GM23338 (cell line): ENCODE data around the gene DAB1. TPM values are rescaled to one million over a fixed set of nuclear protein-coding genes. Genes with fewer than 3 reads are reported as not detected.

Source experiments
- ATAC-seq: fragments of 200-7000 bp; cut with Tn5 transposase; 3 replicates; pipeline ENCODE4 v1.9.1; 2020
- DNase-seq: peaks from one replicate; pipeline ENCODE4 v3.0.0-alpha.2; 2015; ENCODE audit warnings: low spot score
- H2AFZ ChIP-seq: fragments of 200-600 bp; sonication (generic); 2 replicates; pipeline ENCODE4 v1.8.0; 2016; ENCODE audit warnings: antibody characterized with exemption, mild to moderate bottlenecking, moderate library complexity
- H3F3A ChIP-seq: fragments of 200-600 bp; sonication (generic); replicated peaks from 2 replicates; pipeline ENCODE4 v1.8.0; 2017; ENCODE audit warnings: antibody characterized with exemption, mixed run types, low read depth
- H3K27ac ChIP-seq: fragments of 200-600 bp; sonication (generic); 2 replicates; pipeline ENCODE4 v1.6.1; 2016; ENCODE audit warnings: low read depth
- H3K27me3 ChIP-seq: fragments of 200-600 bp; sonication (generic); 2 replicates; pipeline ENCODE4 v1.8.0; 2016; ENCODE audit warnings: mild to moderate bottlenecking, mixed run types, moderate library complexity; ENCODE audit not compliant: insufficient read depth
- H3K36me3 ChIP-seq: fragments of 200-600 bp; sonication (generic); 2 replicates; pipeline ENCODE4 v1.8.0; 2016; ENCODE audit warnings: mild to moderate bottlenecking; ENCODE audit not compliant: insufficient read depth
- H3K4me1 ChIP-seq: fragments of 200-600 bp; sonication (generic); 2 replicates; pipeline ENCODE4 v1.8.0; 2016; ENCODE audit warnings: mild to moderate bottlenecking, moderate library complexity; ENCODE audit not compliant: insufficient read depth
- H3K4me2 ChIP-seq: fragments of 200-600 bp; sonication (generic); 2 replicates; pipeline ENCODE4 v1.7.1; 2017; ENCODE audit warnings: mixed run types
- H3K4me3 ChIP-seq: fragments of 200-600 bp; sonication (generic); 2 replicates; pipeline ENCODE4 v1.6.1; 2016; ENCODE audit warnings: mixed run types
- H3K79me2 ChIP-seq: fragments of 200-600 bp; sonication (generic); replicated peaks from 2 replicates; pipeline ENCODE4 v1.8.0; 2017; ENCODE audit warnings: mild to moderate bottlenecking; ENCODE audit not compliant: insufficient read depth
- H3K9me2 ChIP-seq: fragments of 200-600 bp; sonication (generic); 2 replicates; pipeline ENCODE4 v1.8.0; 2017; ENCODE audit not compliant: insufficient read depth
- H4K20me1 ChIP-seq: fragments of 200-600 bp; sonication (generic); replicated peaks from 2 replicates; pipeline ENCODE4 v1.8.0; 2017; ENCODE audit warnings: mild to moderate bottlenecking; ENCODE audit not compliant: insufficient read depth
- H3K27ac Mint-ChIP-seq: 2 replicates; pipeline ENCODE4 v1.8.0; 2020; ENCODE audit warnings: inconsistent platforms, mild to moderate bottlenecking, moderate library complexity, mixed read lengths
- H3K27me3 Mint-ChIP-seq: 3 replicates; pipeline ENCODE4 v1.8.0; 2022; ENCODE audit warnings: low read depth, mild to moderate bottlenecking, moderate library complexity, mixed read lengths, inconsistent platforms; ENCODE audit not compliant: insufficient read depth, poor library complexity
- H3K36me3 Mint-ChIP-seq: 3 replicates; pipeline ENCODE4 v1.8.0; 2021; ENCODE audit warnings: low read depth, mild to moderate bottlenecking, inconsistent platforms, moderate library complexity, mixed read lengths
- H3K4me1 Mint-ChIP-seq: 3 replicates; pipeline ENCODE4 v1.8.0; 2020; ENCODE audit warnings: mild to moderate bottlenecking, inconsistent platforms, mixed read lengths
- H3K4me3 Mint-ChIP-seq: 3 replicates; pipeline ENCODE4 v1.8.0; 2021; ENCODE audit warnings: moderate library complexity, mild to moderate bottlenecking, inconsistent platforms, mixed read lengths
- H3K9me3 Mint-ChIP-seq: 3 replicates; pipeline ENCODE4 v1.8.0; 2020; ENCODE audit warnings: moderate library complexity, mild to moderate bottlenecking, inconsistent platforms, mixed read lengths
- CREB1 ChIP-seq: fragments of 250-450 bp; sonication (Bioruptor Pico); IDR thresholded peaks from 2 replicates; pipeline ENCODE4 v1.5.0; 2020; ENCODE audit warnings: low read depth, mild to moderate bottlenecking, moderate library complexity
- EZH2 ChIP-seq: fragments of 200-600 bp; sonication (generic); IDR thresholded peaks from one replicate; pipeline ENCODE4 v1.8.0; 2017; ENCODE audit warnings: antibody characterized with exemption, mild to moderate bottlenecking, low read depth; ENCODE audit not compliant: unreplicated experiment
- EZH2phosphoT487 ChIP-seq: fragments of 200-600 bp; sonication (generic); IDR thresholded peaks from one replicate; pipeline ENCODE4 v1.8.1; 2018; ENCODE audit warnings: antibody characterized with exemption; ENCODE audit not compliant: unreplicated experiment
- JUNB ChIP-seq: IDR thresholded peaks from one replicate; pipeline ENCODE4 v1.6.1; 2016; ENCODE audit warnings: antibody characterized with exemption; ENCODE audit not compliant: unreplicated experiment
- POLR2AphosphoS5 ChIP-seq: IDR thresholded peaks from 2 replicates; pipeline ENCODE4 v1.6.1; 2016; ENCODE audit warnings: antibody characterized with exemption, low read depth
- STAT1 ChIP-seq: IDR thresholded peaks from one replicate; pipeline ENCODE4 v1.6.1; 2016; ENCODE audit warnings: antibody characterized with exemption; ENCODE audit not compliant: unreplicated experiment
- ZNF114 ChIP-seq: fragments of 250-450 bp; sonication (Bioruptor Pico); IDR thresholded peaks from 2 replicates; pipeline ENCODE4 v1.5.0; 2020; ENCODE audit warnings: mild to moderate bottlenecking, moderate library complexity
- ZNF331 ChIP-seq: fragments of 250-450 bp; sonication (Bioruptor Pico); IDR thresholded peaks from 2 replicates; pipeline ENCODE4 v1.5.0; 2020; ENCODE audit warnings: low read depth, mild to moderate bottlenecking, moderate library complexity
- polyA plus RNA-seq: library from polyadenylated mRNA; unstranded; fragments of >200 nt; fragmentation: Nextera tagmentation; extraction: Ambion mirVana; gene quantifications from 2 replicates; pipeline ENCODE4 v1.2.1, GENCODE V29; 2016
- total RNA-seq: library from RNA; depleted of rRNA; stranded (reverse); fragments of >200 nt; shearing (Covaris generic); gene quantifications from 2 replicates; pipeline ENCODE4 v1.2.3, GENCODE V29; 2014
- TF ChIP-seq, protein P1 (sequence below): fragments of 250-450 bp; sonication (Bioruptor Pico); IDR thresholded peaks from 2 replicates; pipeline ENCODE4 v1.5.0; 2020; ENCODE audit warnings: mild to moderate bottlenecking, moderate library complexity
- TF ChIP-seq, protein P2 (sequence below), 2 experiments: fragments of 200-600 bp in 1 of 2; sonication (generic) in 1 of 2; conservative IDR thresholded peaks; 2 replicates each; pipeline versions ENCODE4 v1.5.1 to v1.6.1; 2016 to 2017; ENCODE audit warnings: antibody characterized with exemption in 2 of 2, low read depth in 2 of 2, mild to moderate bottlenecking in 2 of 2, moderate library complexity in 1 of 2
- TF ChIP-seq, protein P3 (sequence below): IDR thresholded peaks from 2 replicates; pipeline ENCODE4 v1.6.1; 2016; ENCODE audit warnings: antibody characterized with exemption
- TF ChIP-seq, protein P4 (sequence below): IDR thresholded peaks from one replicate; pipeline ENCODE4 v1.6.1; 2018; ENCODE audit warnings: antibody characterized with exemption; ENCODE audit not compliant: unreplicated experiment

DAB1 gene
- total and polyA plus RNA-seq, 2 experiments from 2014 or later, result 12.8 to 14.5 TPM

DNA sequence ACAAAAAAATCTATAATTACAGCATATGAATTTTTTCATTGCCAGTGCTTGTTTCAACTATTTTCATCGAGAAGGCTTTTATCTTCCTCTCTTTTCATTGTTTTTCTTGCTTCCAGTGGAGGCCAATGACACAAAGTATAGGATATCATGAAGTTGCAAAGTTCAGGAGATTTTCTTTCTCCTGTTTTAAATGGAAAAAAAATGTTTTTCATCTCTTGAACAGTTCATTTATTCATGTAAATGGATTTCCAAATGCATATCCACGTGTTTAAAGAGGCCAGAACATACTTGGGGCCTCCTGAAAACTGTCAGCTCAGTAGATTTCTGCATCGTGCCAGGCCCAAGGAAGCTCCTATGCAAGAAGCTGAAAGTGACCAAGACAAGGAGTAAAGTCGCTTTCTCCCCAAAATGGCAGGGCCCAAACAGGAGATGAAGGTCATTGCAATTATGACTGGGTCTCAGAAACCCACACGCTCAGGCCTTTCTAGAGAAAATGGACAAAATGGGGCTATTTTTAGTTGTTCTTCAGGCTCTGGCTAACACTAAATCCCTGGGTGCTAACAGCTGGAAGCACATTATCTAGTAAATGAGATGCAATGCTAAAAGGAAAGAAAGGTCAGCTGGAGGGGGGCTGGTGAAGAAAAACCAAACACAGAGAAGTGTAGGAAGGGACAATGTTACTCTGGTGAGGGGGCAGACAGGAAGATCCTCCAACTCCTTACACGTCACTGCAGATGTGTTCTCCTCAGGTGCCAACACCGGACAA is 321.1 kb downstream of the DAB1 start (continued):
- TF ChIP-seq, protein P1, sequence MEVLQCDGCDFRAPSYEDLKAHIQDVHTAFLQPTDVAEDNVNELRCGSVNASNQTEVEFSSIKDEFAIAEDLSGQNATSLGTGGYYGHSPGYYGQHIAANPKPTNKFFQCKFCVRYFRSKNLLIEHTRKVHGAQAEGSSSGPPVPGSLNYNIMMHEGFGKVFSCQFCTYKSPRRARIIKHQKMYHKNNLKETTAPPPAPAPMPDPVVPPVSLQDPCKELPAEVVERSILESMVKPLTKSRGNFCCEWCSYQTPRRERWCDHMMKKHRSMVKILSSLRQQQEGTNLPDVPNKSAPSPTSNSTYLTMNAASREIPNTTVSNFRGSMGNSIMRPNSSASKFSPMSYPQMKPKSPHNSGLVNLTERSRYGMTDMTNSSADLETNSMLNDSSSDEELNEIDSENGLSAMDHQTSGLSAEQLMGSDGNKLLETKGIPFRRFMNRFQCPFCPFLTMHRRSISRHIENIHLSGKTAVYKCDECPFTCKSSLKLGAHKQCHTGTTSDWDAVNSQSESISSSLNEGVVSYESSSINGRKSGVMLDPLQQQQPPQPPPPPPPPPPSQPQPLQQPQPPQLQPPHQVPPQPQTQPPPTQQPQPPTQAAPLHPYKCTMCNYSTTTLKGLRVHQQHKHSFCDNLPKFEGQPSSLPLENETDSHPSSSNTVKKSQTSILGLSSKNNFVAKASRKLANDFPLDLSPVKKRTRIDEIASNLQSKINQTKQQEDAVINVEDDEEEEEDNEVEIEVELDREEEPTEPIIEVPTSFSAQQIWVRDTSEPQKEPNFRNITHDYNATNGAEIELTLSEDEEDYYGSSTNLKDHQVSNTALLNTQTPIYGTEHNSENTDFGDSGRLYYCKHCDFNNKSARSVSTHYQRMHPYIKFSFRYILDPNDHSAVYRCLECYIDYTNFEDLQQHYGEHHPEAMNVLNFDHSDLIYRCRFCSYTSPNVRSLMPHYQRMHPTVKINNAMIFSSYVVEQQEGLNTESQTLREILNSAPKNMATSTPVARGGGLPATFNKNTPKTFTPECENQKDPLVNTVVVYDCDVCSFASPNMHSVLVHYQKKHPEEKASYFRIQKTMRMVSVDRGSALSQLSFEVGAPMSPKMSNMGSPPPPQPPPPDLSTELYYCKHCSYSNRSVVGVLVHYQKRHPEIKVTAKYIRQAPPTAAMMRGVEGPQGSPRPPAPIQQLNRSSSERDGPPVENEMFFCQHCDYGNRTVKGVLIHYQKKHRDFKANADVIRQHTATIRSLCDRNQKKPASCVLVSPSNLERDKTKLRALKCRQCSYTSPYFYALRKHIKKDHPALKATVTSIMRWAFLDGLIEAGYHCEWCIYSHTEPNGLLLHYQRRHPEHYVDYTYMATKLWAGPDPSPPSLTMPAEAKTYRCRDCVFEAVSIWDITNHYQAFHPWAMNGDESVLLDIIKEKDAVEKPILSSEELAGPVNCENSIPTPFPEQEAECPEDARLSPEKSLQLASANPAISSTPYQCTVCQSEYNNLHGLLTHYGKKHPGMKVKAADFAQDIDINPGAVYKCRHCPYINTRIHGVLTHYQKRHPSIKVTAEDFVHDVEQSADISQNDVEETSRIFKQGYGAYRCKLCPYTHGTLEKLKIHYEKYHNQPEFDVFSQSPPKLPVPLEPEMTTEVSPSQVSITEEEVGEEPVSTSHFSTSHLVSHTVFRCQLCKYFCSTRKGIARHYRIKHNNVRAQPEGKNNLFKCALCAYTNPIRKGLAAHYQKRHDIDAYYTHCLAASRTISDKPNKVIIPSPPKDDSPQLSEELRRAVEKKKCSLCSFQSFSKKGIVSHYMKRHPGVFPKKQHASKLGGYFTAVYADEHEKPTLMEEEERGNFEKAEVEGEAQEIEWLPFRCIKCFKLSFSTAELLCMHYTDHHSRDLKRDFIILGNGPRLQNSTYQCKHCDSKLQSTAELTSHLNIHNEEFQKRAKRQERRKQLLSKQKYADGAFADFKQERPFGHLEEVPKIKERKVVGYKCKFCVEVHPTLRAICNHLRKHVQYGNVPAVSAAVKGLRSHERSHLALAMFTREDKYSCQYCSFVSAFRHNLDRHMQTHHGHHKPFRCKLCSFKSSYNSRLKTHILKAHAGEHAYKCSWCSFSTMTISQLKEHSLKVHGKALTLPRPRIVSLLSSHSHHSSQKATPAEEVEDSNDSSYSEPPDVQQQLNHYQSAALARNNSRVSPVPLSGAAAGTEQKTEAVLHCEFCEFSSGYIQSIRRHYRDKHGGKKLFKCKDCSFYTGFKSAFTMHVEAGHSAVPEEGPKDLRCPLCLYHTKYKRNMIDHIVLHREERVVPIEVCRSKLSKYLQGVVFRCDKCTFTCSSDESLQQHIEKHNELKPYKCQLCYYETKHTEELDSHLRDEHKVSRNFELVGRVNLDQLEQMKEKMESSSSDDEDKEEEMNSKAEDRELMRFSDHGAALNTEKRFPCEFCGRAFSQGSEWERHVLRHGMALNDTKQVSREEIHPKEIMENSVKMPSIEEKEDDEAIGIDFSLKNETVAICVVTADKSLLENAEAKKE (CRISPR knock-in tag), result 0 out of 2 replicates have a peak, but pooled peaks have one; percentile 36
- no peak for TF ChIP-seq ZNF114 (CRISPR knock-in tag)

DNA sequence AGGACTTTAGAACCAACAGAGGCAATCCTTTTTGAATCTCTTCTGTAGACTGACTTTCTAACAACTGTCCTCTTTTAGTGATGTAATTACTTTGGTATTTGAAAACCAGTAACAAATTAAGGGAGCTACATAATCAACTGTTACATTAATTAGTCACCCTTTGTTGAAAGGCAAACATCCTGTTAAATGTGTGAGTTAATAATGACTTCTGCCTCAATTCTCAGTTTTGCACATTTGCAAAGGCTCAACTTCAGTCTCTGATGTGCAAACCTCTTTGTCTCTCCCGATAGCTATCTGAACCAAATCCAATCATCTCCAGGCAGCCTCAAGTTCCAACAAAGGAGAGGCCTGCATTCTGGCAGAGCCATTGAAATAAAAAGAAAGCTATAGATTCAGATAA is 322.7 kb downstream of the DAB1 start:
- Mint-ChIP-seq H3K4me1 (peaks cover 54% of the 10 kb centered on the region), H3K4me3 (no peak overlapping the region), H3K9me3 (no peaks in the 10 kb centered on the region), H3K27me3 (peaks cover 9% of the 10 kb centered on the region), H3K27ac (no peak overlapping the region), H3K36me3 (no peaks in the 10 kb centered on the region)
- Histone ChIP-seq H3K36me3 (no peaks in the 10 kb centered on the region), H4K20me1 (no peaks in the 10 kb centered on the region), H3K4me3 (no peak overlapping the region), H3F3A (no peaks in the 10 kb centered on the region), H3K4me2 (0 out of 2 replicates have a peak overlapping the region, but pooled peaks have one; percentile 30), H3K4me1 (peaks cover 44% of the 10 kb centered on the region), H3K9me2 (no peaks in the 10 kb centered on the region), H2AFZ (no peak overlapping the region; the same call in 1 of the 2 replicates), H3K27me3 (no peaks in the 10 kb centered on the region), H3K27ac (no peak overlapping the region), H3K79me2 (no peaks in the 10 kb centered on the region)
- DNase-seq, result no peak
- no peak for ATAC-seq
- TF ChIP-seq EZH2phosphoT487, result no peak
- TF ChIP-seq STAT1, result no peak
- TF ChIP-seq, protein P2, sequence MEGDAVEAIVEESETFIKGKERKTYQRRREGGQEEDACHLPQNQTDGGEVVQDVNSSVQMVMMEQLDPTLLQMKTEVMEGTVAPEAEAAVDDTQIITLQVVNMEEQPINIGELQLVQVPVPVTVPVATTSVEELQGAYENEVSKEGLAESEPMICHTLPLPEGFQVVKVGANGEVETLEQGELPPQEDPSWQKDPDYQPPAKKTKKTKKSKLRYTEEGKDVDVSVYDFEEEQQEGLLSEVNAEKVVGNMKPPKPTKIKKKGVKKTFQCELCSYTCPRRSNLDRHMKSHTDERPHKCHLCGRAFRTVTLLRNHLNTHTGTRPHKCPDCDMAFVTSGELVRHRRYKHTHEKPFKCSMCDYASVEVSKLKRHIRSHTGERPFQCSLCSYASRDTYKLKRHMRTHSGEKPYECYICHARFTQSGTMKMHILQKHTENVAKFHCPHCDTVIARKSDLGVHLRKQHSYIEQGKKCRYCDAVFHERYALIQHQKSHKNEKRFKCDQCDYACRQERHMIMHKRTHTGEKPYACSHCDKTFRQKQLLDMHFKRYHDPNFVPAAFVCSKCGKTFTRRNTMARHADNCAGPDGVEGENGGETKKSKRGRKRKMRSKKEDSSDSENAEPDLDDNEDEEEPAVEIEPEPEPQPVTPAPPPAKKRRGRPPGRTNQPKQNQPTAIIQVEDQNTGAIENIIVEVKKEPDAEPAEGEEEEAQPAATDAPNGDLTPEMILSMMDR (conservative IDR thresholded peaks at IDR 0.05; ENCODE audit: low read depth in 2 of 2), result no peak
- no peak for TF ChIP-seq POLR2AphosphoS5
- TF ChIP-seq, protein P3, sequence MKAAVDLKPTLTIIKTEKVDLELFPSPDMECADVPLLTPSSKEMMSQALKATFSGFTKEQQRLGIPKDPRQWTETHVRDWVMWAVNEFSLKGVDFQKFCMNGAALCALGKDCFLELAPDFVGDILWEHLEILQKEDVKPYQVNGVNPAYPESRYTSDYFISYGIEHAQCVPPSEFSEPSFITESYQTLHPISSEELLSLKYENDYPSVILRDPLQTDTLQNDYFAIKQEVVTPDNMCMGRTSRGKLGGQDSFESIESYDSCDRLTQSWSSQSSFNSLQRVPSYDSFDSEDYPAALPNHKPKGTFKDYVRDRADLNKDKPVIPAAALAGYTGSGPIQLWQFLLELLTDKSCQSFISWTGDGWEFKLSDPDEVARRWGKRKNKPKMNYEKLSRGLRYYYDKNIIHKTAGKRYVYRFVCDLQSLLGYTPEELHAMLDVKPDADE, result no peak
- TF ChIP-seq CREB1 (CRISPR knock-in tag), result no peak
- no peak for TF ChIP-seq EZH2
- TF ChIP-seq ZNF331, result no peak
- no peak for TF ChIP-seq ZNF114 (CRISPR knock-in tag)
- TF ChIP-seq, protein P4, sequence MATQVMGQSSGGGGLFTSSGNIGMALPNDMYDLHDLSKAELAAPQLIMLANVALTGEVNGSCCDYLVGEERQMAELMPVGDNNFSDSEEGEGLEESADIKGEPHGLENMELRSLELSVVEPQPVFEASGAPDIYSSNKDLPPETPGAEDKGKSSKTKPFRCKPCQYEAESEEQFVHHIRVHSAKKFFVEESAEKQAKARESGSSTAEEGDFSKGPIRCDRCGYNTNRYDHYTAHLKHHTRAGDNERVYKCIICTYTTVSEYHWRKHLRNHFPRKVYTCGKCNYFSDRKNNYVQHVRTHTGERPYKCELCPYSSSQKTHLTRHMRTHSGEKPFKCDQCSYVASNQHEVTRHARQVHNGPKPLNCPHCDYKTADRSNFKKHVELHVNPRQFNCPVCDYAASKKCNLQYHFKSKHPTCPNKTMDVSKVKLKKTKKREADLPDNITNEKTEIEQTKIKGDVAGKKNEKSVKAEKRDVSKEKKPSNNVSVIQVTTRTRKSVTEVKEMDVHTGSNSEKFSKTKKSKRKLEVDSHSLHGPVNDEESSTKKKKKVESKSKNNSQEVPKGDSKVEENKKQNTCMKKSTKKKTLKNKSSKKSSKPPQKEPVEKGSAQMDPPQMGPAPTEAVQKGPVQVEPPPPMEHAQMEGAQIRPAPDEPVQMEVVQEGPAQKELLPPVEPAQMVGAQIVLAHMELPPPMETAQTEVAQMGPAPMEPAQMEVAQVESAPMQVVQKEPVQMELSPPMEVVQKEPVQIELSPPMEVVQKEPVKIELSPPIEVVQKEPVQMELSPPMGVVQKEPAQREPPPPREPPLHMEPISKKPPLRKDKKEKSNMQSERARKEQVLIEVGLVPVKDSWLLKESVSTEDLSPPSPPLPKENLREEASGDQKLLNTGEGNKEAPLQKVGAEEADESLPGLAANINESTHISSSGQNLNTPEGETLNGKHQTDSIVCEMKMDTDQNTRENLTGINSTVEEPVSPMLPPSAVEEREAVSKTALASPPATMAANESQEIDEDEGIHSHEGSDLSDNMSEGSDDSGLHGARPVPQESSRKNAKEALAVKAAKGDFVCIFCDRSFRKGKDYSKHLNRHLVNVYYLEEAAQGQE, result no peak
- TF ChIP-seq JUNB, result no peak
